Right kidney (tissue), 1 donor: ENCODE measurements around the gene ACTL10.

Source experiments
- DNase-seq: peaks from one replicate; pipeline ENCODE4 v3.0.0-alpha.2; 2016

Gene ACTL10

GRCh38 chr20:33648396-33649004 is 18.2 kb upstream of the ACTL10 start:
- no peak for DNase-seq

DNA sequence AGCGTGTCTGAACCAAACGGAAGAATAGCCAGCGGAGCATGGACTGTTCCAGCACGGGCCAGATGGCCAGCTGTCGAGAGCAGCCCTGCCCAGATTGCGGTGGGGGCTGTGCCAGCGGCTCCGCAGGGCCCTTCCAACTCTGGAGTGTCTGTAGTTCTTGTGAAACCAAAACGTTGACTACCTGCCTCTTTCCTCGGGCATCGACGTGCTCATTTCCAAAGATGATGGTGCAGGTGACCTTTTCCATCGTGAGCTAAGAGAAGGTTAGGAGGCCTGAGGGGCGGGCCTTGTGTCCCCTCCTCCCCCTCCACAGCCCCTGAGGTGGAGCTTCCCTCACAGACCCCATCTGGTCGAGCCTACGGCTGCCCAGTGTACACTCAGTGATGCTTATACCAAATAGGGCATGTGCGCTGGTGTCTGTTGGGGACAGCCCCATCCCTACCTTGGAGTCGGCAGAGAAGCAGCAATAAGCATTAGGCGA is 17.5 kb upstream of the ACTL10 start:
- no peak for DNase-seq

DNA sequence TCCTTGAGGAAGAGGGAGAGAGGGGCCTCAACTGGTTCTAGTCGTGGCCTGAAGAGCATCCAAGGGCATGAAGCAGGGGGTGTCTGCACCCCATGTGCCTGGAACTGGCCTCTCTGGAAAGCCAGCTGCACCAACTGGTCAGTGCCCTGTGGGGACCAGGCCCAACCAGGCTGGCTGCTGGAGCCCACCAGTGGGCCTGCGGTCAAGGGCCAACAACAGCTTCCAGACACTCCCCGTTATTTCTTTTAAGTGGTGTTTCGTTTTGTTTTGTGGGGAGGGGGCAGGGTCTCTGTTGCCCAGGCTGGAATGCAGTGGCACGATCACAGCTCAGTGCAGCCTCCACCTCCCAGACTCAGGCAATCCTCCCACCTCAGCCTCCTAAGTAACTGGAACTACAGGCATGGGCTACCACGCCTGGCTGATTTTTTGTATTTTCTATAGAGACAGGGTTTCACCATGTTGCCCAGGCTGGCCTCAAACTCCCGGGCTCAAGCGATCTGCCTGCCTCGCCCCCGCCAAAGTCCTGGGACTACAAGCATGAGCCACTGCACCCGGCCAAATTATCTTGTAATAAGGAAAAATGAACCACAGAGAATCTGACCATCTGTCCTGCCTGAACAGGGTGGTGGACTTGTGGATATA is 16.5 kb upstream of the ACTL10 start:
- no peak for DNase-seq

DNA sequence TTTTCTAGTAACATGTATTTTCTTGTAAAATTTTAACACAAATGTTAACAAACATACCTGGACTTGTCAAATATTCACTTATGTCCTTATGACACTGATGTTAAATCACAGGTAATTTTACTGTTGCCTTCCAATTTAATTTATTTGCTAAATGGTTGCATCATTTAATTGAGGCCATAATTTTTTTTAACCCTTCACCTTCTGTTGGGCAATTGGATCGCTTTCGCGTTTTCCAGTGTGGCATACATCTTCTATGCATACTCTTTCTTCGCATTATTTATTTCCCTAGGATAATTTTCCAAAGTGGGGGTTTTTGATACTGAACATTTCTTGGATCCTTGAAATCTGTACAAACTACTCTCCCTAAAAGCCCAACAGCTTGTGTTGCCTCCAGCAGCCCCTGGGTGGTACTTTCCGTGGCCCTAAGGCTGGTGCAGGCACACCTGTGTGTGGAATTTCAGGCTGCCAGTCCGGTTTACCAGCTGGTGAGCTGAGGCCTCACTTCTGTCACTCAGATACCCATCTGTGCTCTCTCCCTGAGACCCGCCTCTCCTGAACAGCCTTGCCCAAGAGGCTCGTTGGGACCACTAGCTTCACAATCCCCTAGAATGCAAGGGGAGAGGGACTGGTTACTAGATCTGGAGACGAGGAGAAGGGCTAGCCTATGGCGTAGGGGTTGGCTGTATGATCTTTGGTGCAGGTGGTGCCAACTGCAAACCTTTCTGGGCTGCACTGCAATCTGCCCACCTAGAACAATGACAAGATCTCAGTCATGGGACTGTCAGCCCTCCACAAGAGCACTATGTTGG is 15.8 kb upstream of the ACTL10 start:
- DNase-seq = no peak

- DNase-seq = no peak
Observed at GRCh38 chr20:33651562-33652048, 15.1 kb upstream of the ACTL10 start.

DNA sequence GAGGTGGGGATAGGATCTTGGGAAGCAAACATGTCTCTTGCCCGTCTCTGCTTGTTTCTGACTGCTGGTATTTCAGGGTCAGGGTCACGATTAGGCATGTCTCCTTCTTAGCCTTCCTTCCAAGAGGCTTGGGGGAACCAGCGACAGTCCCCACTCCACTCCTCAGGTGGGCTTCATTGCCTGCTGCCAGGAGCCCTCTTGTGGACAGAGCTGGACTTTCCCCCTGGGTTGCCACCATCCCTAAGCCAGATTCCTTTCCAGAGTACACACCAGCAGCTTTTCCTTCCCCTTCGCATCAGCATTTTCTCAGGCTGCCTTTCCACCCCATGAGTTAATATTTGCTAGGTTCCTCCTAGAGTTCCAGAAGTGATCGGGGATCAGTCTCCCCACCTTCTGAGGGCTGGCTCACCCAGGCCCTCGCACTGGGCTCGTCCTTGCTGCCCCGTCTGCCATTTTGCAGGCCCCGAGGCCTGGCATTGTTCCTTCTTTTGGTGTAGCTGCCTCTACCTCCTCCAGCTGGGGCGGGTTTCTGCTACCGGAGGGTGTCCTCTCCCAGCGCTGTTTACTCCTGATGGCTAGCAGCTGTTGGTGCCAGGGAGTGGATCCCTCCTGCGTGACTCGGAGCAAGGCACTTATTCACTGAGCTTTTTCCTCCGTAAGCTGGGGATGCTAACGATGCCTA is 13.4 kb upstream of the ACTL10 start:
- peak; percentile 78 for DNase-seq

DNA sequence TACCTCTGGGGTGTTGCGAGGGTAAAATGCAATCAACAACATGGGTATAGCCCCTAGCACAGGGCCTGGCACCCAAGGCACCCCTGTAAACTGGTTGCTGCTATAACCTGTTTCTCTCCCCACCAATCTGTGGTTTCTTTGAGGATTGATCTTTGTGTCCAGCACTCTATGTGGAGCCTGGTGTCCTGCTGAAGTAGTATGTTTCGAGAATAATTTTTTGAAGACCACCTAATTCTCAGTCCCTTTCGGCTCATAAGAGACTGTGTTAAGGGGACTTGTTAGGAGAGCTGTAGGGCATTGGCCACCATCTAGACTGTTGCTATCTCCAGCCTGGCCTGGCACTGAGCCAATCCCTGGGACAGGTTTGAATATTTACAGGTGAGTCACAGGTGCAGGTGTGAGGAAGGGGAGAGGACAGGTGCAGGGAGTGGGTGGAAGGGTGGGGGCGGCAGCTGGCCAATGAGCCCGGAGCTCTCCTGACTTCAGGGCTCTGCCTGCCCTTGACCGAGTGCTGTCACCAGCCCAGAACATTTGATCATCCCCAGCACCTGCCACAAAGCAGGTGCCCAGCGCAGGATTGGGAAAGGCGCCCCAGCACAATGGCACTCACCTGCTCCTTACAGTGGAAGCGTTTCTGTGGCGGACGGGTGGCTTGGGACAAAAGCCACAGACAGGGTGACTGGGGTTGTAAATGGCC is 12.7 kb upstream of the ACTL10 start:
- no peak for DNase-seq

- no peak for DNase-seq
Observed at GRCh38 chr20:33654680-33655161, 12.0 kb upstream of the ACTL10 start.

DNA sequence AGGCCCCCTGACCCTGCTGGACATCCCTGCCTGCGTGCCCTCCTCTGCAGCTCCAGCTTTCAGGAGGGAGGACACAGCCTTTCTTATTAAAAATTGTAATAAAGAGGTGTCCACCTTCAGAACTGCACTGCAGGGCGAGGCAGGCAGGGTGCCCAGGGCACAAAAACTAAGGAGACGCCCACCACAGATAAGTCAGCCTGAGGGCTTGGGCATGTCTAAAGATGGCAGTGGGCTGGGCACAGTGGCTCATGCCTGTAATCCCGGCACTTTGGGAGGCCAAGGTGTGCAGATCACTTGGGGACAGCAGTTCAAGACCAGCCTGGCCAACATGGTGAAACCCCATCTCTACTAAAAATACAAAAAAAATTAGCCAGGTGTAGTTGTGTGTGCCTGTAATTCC is 11.6 kb upstream of the ACTL10 start:
- no peak for DNase-seq

DNA sequence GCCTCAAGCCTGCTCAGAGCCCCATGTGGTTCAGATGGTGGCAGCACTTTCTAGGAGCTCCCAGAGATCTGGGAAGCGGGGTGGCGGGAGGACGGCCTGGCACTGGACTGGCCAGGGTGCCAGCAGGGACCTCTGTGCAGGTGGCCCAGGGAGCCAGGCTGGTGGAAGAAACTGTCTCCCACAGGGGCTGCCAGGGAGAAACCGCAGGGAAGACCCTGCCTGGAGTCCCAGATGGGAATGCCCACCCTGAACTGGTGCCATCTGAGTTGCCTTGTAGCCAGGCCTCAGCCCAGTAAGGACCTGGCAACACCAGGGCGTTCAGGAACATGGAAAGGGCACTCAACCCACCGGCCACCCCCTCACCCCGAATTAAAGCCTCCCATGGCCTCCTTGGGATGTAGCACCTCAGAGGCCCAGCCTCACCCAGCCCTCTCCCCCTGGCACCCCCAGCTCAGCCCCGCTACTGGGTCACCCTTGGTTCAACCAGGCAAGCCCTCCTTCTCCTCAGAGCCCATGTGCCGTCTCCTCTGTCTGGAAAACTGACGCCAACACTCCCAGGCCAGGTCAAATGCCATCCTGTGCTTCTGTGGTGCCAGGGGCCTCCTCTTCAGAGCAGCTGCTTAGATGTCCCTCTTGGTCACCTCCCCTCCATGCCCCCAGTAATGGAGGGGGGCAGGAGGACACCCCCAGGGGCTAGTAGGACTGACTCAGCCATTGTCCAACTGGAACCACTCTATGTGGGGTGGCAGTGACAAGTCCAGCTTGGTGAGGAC is 10.5 kb upstream of the ACTL10 start:
- no peak for DNase-seq

- no peak for DNase-seq
Observed at GRCh38 chr20:33656783-33657703, 9.7 kb upstream of the ACTL10 start.

DNA sequence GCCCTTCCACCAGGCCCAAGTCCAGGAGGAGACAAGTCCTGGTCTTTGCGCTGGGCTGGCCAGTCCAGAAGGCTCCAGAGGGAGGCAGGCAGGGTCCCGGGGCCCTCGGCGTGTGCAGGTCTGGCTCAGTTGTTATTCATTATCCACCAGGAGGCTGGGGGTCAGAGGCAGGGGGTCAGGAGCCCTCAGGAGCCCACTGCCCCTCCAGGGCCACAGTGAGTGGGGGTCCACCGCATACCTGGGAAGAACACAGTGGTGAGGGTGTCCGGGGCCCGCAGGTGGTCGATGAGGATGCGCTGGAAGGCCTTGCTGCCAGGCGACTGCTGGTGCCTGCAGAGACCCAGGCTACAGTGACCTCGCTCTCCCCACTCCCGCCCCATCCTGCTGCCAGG is 9.0 kb upstream of the ACTL10 start:
- no peak for DNase-seq

DNA sequence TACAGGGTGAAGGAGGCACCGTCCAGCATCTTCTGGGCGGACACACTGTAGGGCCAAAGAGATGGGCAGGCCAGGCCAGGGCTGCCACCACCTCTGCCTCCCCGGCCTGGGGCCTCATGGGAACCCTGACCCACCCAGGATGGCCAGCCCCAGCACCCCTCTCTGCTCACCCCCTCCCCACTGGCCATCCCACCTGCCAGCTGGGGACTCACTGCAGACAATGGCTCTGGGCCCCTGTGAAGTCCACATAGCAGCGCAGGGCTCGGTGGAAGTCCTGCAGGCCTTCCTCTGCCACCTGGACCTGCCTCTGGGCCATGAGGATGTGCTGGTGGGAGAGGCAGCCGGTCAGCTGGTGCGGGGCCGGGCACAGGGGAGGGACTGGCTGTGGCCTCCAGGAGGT is 8.2 kb upstream of the ACTL10 start:
- DNase-seq = no peak

DNA sequence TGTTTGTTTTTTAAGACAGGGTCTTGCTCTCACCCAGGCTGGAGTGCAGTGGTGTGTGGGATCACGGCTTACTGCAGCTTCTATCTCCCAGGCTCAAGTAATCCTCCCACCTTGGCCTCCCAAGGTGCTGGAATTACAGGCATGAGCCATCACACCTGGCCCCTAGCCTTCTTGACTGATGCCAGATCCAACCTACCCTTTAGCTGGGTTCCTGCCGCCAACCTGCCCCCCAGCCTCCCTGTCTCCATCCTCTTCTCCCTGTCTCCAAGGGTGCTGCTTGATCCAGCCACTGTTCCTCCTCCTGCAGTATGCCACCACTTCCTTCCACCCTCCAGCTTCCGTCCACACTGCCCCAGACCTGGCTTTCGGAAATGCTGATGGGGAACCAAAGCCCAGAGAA is 7.8 kb upstream of the ACTL10 start:
- no peak for DNase-seq

DNA sequence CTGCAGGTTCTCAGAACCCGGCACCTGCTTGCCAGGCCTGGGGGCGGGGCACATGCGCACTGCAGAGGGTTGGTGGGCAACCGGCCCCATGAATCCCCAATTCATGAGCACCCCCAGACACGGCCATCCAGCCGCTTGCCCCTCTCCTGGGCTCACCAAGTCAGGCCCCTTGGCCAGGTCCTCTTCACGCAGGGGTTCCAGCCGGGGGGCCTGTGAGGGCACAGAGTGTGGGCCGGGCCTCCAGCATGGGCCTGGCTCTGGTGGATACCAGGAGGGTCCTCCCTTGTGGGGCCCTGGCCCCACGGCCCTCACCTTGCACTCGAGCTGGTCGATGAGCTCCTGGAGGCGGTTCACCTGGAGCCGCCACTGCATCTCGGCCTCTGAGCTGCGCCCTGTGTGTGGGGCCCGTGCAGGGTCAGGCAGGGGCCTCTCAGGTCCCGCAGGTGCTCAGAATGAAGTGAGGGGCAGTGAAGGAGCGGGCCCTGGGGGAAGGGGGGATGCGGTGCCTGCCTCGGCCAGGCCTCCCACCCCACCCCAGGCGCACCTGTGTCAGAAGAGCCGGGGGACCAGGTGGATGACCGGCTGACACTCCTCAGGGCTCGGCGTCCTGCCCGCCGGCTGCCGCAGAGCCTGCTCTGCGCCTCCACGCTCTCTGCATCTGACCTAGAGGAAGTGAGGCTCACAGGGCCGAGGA is 7.3 kb upstream of the ACTL10 start:
- no peak for DNase-seq

- no peak for DNase-seq
Observed at GRCh38 chr20:33660035-33660684, 6.6 kb upstream of the ACTL10 start.

GRCh38 chr20:33660685-33661058 is 6.1 kb upstream of the ACTL10 start:
- no peak for DNase-seq

GRCh38 chr20:33662172-33662571 is 4.6 kb upstream of the ACTL10 start, which contains the start of gene C20orf144:
Gene C20orf144, plus strand, starts transcription at chr20:33662327. Its CDS starts 19 bp downstream, at chr20:33662346.
- no peak for DNase-seq
